Activated CD8-positive, alpha-beta memory T cell treated with anti-CD3 and anti-CD28 coated beads, Interleukin-2, amount 50 U/mL, for 4 hours (primary cell): ENCODE results near the gene OR7G1.

Experiments
- DNase-seq: peaks from one replicate; pipeline ENCODE4 v3.0.0-alpha.2; 2020

The OR7G1 gene, protein sequence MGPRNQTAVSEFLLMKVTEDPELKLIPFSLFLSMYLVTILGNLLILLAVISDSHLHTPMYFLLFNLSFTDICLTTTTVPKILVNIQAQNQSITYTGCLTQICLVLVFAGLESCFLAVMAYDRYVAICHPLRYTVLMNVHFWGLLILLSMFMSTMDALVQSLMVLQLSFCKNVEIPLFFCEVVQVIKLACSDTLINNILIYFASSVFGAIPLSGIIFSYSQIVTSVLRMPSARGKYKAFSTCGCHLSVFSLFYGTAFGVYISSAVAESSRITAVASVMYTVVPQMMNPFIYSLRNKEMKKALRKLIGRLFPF

DNA sequence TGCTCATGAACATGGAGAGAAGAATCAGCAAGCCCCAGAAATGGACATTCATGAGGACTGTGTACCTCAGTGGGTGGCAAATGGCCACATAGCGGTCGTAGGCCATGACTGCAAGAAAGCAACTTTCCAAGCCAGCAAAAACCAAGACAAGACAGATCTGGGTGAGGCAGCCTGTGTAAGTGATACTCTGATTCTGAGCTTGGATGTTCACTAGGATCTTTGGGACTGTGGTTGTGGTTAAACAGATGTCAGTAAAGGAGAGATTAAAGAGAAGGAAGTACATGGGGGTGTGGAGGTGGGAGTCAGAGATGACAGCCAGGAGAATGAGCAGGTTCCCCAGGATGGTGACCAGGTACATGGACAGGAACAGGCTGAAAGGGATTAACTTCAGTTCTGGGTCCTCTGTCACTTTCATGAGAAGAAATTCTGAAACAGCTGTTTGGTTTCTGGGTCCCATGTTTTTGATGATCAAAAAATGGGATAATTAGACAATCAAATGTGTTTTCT lies at the start of gene OR7G1:
OR7G1 (minus strand) TSS at position 457 of the 507 bp plus-strand sequence; CDS start at position 457, 0 bp downstream.
- no peak for DNase-seq

- DNase-seq, result no peak
These were observed 49.7 kb upstream of the OR7G1 start for GRCh38 chr19:9165261-9165660.

GRCh38 chr19:9161427-9161826 lies 45.9 kb upstream of the OR7G1 start:
- DNase-seq, result no peak

DNA sequence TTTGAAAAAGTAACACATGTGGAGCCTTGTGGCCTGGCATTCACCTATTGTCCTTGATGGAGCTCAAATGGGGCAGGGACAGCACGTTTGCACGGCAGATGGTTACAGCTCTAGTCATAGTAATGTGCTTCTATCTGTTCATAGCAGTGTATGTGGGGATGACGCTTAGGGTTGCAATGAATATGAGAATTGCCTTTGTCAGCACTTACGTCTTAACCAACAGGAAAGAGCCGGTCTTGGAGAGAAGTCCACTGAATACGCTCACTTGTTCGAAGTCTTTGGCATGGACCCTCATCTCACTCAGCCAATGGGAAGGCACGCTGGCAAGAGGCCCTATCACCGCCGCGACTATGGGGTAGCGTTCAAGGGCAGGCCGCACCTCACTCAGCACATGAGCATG lies 44.3 kb upstream of the OR7G1 start:
- DNase-seq, result no peak

DNA sequence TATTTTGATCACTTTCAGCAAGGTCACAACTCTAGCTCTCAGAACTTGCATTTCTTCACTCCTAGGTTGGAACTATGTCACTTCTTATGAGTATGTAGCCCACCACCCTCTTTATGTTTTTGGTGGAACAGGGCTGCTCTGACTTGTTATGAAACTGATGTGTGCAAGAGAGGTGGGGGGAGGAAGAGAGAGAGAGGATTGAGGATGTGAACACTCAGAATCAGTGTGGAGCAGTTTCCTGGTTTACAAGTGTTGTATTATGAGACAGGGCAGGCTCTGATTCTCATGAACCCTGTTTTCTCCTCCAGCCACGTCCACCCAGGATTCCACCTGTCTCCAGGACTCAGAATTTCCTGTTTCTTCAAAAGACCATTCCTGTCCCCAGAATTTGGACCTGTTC lies 40.7 kb upstream of the OR7G1 start:
- no peak for DNase-seq

DNA sequence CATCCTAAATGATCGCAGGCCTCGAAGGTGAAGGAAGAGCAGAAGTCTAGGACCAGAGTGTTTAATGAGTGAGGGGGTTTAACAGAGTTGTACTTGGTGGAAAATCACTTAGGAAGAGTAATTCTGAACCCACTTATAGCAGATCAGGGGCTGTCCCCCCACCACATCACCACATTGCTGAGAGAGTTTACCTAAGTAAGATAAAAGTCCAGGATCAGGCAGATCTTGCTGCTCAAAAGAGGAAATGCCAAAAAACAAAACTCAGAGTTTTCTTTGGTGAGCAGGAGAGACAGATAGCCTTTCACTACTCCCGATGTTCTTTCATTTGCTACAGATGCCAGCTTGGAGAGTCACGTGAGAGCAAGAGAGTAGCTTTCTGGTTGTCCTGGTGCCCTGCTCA lies 40.0 kb upstream of the OR7G1 start:
- DNase-seq, result no peak

DNA sequence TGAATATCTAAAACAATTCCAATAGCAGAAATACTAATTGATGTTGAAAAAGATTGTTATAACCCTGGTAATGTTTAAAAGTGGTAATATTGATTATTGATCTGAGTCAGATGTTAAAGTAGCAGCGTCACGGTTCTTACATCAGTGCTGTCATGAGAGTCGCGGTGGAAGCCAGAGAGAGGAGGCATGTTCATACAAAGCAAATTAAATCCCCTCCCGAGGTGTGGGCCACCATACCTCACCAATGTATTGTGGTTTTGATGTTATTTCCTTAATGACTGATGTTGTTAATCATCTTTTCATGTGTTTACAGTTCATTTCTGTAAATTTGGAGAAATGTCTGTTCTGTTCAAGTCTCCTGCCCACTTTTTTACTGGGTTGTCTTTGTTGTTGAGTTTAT lies 35.8 kb upstream of the OR7G1 start:
- no peak for DNase-seq

GRCh38 chr19:9150650-9151049 lies 35.1 kb upstream of the OR7G1 start:
- DNase-seq, result no peak

GRCh38 chr19:9149997-9150396 lies 34.4 kb upstream of the OR7G1 start:
- no peak for DNase-seq

- no peak for DNase-seq
These were observed 33.1 kb upstream of the OR7G1 start for GRCh38 chr19:9148697-9149096.

DNA sequence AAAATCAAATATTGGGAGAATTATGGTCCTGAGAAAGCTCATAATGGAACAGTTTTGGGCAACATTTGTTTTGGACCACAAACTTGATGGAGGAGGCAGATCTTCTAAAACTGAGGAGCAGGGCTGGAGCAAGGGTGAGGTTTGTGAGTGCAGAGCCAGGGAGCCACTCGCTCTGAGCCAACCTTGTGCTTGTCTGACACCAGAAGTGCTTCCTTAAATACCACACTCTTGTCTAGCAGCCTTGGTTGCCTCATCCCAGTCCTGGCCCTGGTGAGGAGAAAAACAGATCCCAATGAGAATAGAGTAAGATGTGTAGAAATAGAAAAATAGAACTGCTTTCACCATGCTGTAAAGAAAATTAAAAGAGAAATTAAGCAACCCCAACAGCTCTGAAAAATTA lies 31.3 kb upstream of the OR7G1 start:
- DNase-seq, result no peak

DNA sequence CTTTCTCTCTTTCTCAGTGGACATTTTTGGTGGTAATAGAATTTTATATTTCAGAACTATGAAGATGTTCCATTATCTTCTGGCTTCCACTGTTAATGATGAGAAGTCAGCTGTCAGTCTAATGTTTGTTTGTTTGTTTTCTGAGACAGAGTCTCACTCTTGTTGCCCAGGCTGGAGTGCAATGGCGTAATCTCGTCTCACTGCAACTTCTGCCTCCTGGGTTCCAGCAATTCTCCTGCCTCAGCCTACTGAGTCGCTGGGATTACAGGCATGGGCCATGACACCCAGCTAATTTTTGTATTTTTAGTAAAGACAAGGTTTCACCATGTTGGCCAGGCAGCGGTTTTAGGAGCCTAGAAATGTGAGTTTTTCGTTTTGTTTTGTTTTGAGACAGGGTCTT lies 29.4 kb upstream of the OR7G1 start:
- no peak for DNase-seq

DNA sequence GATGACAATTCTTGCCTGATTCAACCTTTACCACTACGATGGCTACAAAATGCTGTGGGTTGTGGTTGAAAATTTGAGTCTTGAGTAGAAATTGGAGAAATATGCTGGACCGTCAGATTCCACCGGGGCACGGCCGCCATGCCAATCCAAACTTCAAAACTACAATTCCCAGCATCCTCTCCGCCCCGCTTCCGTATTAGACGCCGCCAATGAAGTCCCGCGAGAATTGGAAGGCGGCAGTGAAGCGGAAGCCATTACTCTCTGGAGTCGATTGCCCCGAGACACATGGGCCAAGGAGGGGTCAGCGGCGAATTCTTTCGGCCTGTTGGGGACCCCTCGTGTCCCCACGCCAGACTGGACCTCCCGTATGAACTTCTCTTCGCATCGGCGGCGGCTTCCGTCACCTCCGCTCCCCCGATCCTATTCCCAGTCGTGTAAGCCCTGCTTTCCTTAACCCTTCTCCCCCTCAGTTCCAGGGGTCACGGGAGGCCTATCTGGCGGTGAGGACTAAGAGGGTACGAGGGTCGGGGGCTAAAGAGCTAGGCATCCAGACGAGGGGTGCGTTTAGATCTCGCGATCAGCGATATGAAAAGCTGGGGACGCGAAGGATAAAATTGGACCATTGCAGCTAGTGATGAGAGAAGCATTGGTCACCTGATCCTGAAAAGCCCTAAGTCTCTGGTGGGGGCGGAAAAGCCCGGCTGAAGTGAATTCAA lies 24.8 kb upstream of the OR7G1 start, which contains the start of gene ZNF317:
ZNF317 (plus strand) TSS at position 239 of the 716 bp plus-strand sequence. CDS start 15,620 bp downstream, outside the sequence.
- DNase-seq, result peak; percentile 89

- DNase-seq, result no peak
These were observed 24.1 kb upstream of the OR7G1 start for GRCh38 chr19:9139609-9140158.

DNA sequence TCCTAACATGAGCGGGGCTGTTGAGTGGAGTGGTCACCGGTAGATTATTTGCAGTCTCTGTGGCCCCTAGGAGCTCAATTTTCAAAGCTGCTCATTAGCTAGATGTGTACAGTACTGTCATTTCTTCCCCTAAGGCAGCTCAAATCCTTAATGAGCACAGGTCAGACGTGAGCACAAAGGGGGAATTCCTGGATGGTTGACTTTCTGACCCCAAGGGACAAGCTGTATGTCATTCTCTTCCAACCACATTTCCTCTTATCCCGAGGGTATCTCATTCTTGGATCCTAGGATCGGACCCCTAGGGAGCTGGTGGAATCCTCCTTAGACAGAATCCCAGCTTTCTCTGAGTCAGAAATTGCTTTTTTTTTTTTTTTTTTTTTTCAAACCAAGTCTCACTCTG lies 16.9 kb upstream of the OR7G1 start:
- no peak for DNase-seq

DNA sequence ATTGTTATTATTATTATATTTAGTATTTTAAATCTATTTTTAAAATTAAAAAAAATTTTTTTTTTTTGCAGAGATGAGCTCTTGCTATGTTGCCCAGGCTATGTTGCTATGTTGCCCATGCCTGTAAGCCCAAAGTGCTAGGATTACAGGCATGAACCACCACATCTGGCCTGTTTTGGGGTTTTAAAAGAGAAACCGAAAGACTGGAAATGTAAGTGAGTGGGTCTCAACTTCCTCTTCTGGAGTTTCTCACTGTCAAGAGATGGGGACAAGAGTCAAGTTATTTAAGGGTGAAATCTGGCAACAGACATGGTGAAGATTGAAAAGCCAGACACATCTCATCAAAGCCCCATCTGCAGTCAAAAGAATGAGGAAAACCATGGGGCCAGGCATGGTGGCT lies 15.4 kb upstream of the OR7G1 start:
- no peak for DNase-seq

GRCh38 chr19:9128171-9128570 lies 12.6 kb upstream of the OR7G1 start:
- DNase-seq, result no peak

DNA sequence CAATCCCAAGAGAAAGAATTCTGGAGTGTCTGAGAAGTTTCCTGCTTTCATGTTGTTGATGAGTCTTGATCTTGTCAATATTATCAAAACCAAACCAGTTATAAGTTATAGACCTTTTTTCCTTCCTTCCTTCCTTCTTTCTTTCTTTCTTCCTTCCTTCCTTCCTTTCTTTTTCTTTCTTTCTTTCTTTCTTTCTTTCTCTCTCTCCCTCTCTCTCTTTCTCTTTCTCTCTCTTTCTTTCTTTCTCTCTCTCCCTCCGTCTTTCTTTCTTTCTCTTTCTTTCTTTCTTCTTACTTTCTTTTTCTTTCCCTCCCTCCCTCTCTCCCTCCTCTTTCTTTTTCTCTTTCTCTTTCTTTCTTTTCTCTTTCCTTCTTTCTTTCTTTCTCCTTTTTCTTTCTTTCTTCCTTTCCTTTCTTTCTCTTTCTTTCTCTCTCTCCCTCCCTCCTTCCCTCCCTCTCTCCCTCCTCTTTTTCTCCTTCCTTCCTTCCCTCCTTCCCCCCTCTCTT lies 11.4 kb upstream of the OR7G1 start, which contains the start of gene OR7G3:
OR7G3 (minus strand) TSS at position 51 of the 506 bp plus-strand sequence; CDS start at position 51, 0 bp downstream.
- DNase-seq, result no peak

GRCh38 chr19:9116547-9116946 lies 984 bp upstream of the OR7G1 start:
- no peak for DNase-seq

DNA sequence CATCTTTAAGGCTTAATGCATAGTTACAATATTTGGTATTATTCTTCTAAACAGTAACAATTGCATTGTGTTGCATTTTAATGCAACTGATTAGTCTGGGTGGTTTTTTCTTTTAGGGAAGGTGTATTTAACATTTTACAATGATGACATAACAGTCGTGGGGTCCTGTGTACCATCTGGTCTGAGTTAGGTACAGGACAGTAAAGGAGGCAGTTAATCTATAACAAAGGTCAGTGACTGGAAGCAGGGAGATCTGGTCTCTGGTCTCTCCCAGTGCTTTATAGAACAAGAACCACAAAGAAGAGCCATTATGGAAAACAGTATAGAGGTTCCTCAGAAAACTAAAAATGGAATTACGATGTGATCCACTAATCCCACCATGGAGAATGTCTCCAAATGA lies 5.6 kb downstream of the OR7G1 start:
- DNase-seq, result no peak

GRCh38 chr19:9107375-9107774 lies 8.2 kb downstream of the OR7G1 start, which contains the start of gene OR7G2:
TSS of gene OR7G2 (minus strand) at chr19:9107475. CDS start at chr19:9103243, 4,232 bp downstream.
- DNase-seq, result no peak

DNA sequence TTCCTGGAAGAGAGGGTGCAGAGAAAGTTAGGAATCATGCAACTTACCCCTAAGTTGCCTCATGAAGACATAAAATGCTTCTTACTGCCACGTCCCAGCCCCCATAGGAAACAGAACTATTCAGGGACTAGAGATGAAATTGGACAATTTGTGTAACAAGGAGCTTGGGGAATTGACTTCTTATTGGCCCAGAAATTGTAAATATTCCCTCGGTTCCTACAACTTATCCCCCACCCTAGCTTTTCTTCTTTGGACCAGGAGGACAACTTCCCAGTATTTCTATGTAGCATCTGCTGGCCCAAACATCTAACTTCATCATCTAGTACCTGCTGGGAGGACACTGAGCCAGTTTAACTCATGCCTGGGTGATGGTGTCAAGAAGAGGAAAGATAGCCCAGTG lies 28.8 kb downstream of the OR7G1 start, which contains the start of gene OR1M1:
OR1M1 (plus strand) TSS at position 301 of the 400 bp plus-strand sequence. CDS start 6,184 bp downstream, outside the sequence.
- DNase-seq, result no peak

DNA sequence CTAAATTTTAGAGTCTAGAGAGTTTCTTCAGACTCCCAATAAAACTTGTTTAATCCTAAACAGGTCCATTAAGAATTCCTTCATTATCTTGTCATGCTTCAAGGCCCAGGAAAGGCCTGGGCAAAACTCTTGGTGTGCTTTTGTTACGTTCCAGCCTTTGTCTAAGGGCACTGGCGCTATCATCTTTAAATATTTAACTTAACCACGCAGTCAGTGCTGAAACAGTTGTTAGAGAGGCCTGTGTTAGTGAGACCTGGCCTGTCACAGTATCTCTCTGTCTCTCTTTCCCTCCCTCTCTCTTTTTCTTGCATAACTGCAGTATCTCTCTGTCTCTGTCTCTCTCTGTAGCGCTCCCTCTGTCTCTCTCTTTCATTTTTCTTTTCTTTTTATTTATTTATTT lies 36.9 kb downstream of the OR7G1 start:
- no peak for DNase-seq
